Lung (tissue), 13 donors: Measurements from ENCODE around the gene ARHGEF9. TPM values are rescaled to one million over a fixed set of nuclear protein-coding genes. Genes with fewer than 3 reads are reported as not detected.

Experiments used
- ATAC-seq: fragments of 200-7000 bp; cut with Tn5 transposase; one replicate; pipeline ENCODE4 v1.9.1; 2020; ENCODE audit warnings: moderate number of reproducible peaks; ENCODE audit not compliant: insufficient read depth, low FRiP score
- DNase-seq, 3 donors: peaks; one replicate each; pipeline ENCODE4 v3.0.0-alpha.2; 2013 to 2017
- H3K27ac ChIP-seq, 2 donors: one replicate each; pipeline ENCODE4 v1.5.1; 2013; ENCODE audit warnings: mild to moderate bottlenecking in 2 of 2, moderate library complexity in 2 of 2, control low read depth in 1 of 2, inconsistent platforms in 1 of 2, low read depth in 1 of 2, low read length in 1 of 2
- H3K27me3 ChIP-seq, 3 donors: one replicate each; pipeline ENCODE4 v1.5.1; 2013; ENCODE audit warnings: low read length in 2 of 3; ENCODE audit not compliant: control insufficient read depth in 3 of 3, insufficient read depth in 3 of 3
- H3K36me3 ChIP-seq, 4 donors: one replicate each; pipeline ENCODE4 v1.5.1; 2013; ENCODE audit warnings: low read length in 4 of 4, mild to moderate bottlenecking in 1 of 4, moderate library complexity in 1 of 4; ENCODE audit not compliant: control insufficient read depth in 4 of 4, insufficient read depth in 4 of 4
- H3K4me1 ChIP-seq, 5 donors: one replicate each; pipeline ENCODE4 v1.5.1; 2013; ENCODE audit warnings: low read length in 5 of 5, mild to moderate bottlenecking in 2 of 5, moderate library complexity in 1 of 5; ENCODE audit not compliant: control insufficient read depth in 5 of 5, insufficient read depth in 5 of 5
- H3K4me3 ChIP-seq: one replicate; pipeline ENCODE4 v1.5.1; 2013; ENCODE audit warnings: mild to moderate bottlenecking, control low read depth, moderate library complexity
- H3K9ac ChIP-seq, 2 donors: one replicate each; pipeline ENCODE4 v1.5.1; 2013; ENCODE audit warnings: low read length in 2 of 2, control low read depth in 1 of 2; ENCODE audit not compliant: insufficient read depth in 1 of 2
- H3K9me3 ChIP-seq, 4 donors: one replicate each; pipeline ENCODE4 v1.5.1; 2013; ENCODE audit warnings: low read length in 3 of 4, mild to moderate bottlenecking in 1 of 4, moderate library complexity in 1 of 4; ENCODE audit not compliant: control insufficient read depth in 4 of 4, insufficient read depth in 3 of 4
- WGBS, 2 donors: extraction: QIAGEN DNeasy Blood & Tissue Kit; methylation state at CpG; one replicate each; pipeline ENCODE4 v1.1.7; 2013; 5-methylcytosine and 5-hydroxymethylcytosine counted together
- polyA plus RNA-seq, 2 donors: library from polyadenylated mRNA; stranded (reverse); fragments of 200-250 nt; gene quantifications; one replicate each; pipeline ENCODE4 v1.2.1, GENCODE V29; 2013
- small RNA-seq: library from RNA; depleted of rRNA; stranded (forward); fragments of <200 nt; gene quantifications from one replicate; pipeline ENCODE3, GENCODE V24; 2014; ENCODE audit warnings: low replicate concordance
- total RNA-seq, 2 donors: library from RNA; depleted of rRNA in 1 of 2; stranded (reverse); fragments of >200 nt in 1 of 2; gene quantifications; one replicate each; pipeline ENCODE4 v1.2.1, GENCODE V29; 2014 to 2021
- TF ChIP-seq, protein P1 (sequence below): IDR thresholded peaks from 2 replicates; pipeline ENCODE4 v1.5.1; 2012; ENCODE audit warnings: mild to moderate bottlenecking; ENCODE audit errors: control extremely low read depth, extremely low read depth
- donor health status: control.
- donor health status: control.
- donor health status: Bipolar disorder and iron deficiency.
- donor health status: healthy.
- donor health status: DM: yes; HTN: yes; CAD: no.

The ARHGEF9 gene
- total and polyA plus RNA-seq, 4 donors, result 5.8 to 25.5 (median 18.5) TPM

DNA sequence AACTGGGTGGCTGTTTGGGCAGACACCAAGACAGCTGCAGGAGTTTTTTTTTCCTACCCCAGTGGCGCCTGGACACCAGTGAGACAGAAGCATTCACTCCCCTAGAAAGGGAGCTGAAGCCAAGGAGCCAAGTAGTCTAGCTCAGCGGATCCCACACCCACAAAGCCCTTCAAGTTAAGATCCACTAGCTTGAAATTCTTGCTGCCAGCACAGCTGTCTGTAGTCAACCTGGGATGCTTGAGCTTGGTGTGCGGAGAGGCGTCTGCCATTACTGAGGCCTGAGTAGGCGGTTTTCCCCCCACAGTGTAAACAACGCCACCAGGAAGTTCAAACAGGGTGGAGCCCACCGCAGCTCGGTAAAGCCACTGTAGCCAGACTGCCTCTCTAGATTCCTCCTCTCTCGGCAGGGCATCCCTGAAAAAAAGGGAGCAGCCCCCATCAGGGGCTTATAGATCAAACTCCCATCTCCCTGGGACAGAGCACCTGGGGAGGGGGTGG lies 171.4 kb downstream of the ARHGEF9 start:
- Histone ChIP-seq H3K9me3 (peaks cover 0 to 9% (median 1%) of the 10 kb centered on the region in 4 donors), H3K4me3 (no peak overlapping the region), H3K4me1 (no peaks in the 10 kb centered on the region), H3K36me3 (no peaks in the 10 kb centered on the region), H3K27me3 (no peaks in the 10 kb centered on the region), H3K27ac (no peak overlapping the region), H3K9ac (no peak overlapping the region)
- WGBS, 2 donors, result 71 to 76% methylated on average over 8 to 9 of the region's 9 CpGs
- ATAC-seq, result no peak
- TF ChIP-seq, protein P1, sequence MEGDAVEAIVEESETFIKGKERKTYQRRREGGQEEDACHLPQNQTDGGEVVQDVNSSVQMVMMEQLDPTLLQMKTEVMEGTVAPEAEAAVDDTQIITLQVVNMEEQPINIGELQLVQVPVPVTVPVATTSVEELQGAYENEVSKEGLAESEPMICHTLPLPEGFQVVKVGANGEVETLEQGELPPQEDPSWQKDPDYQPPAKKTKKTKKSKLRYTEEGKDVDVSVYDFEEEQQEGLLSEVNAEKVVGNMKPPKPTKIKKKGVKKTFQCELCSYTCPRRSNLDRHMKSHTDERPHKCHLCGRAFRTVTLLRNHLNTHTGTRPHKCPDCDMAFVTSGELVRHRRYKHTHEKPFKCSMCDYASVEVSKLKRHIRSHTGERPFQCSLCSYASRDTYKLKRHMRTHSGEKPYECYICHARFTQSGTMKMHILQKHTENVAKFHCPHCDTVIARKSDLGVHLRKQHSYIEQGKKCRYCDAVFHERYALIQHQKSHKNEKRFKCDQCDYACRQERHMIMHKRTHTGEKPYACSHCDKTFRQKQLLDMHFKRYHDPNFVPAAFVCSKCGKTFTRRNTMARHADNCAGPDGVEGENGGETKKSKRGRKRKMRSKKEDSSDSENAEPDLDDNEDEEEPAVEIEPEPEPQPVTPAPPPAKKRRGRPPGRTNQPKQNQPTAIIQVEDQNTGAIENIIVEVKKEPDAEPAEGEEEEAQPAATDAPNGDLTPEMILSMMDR, result no peak
- DNase-seq, result no peak

DNA sequence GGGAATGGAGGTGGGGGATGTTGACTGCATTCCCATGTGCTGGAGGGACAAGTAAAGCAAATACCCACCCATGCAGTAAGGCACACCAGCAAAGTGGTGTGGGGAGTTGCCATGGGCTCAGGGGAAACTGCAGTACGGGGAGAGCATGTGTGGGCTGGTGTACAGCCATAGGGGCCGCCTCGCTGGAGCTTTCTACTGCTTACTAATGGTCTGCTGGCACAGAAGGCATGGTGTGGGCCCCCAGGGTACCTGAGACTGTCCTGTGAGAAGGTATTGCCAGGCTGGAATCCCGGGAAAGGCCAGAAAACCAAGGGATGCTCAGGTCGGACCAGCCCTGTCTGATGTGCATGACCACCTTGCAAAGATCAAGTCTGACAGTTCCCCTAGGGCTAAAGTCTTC lies 199.1 kb downstream of the ARHGEF9 start:
- ATAC-seq, result no peak
- H3K4me3 ChIP-seq, result no peak overlapping the region
- TF ChIP-seq, protein P1, result no peak
- H3K9me3 ChIP-seq, result no peaks in the 10 kb centered on the region
- H3K9ac ChIP-seq, result no peak overlapping the region
- no peaks in the 10 kb centered on the region for H3K4me1 ChIP-seq
- no peaks in the 10 kb centered on the region for H3K27me3 ChIP-seq
- no peak overlapping the region for H3K27ac ChIP-seq
- no peak for DNase-seq
- H3K36me3 ChIP-seq, result no peaks in the 10 kb centered on the region
- WGBS, 2 donors, result 77 to 86% methylated on average over 5 of the region's 5 CpGs

Small RNAs within 50 kb of the gene (small RNA-seq; reads per million reads assigned to genes)
- 9.2 reads per million, percentile 96 among the genes with 10 or more reads in this experiment for gene MIR1468
